ENCODE results near the gene SLC22A1. TPM values are rescaled to one million over a fixed set of nuclear protein-coding genes. Genes with fewer than 3 reads are reported as not detected.
A peak's percentile ranks its signal among the peaks of the same experiment; 100 is the strongest.

The SLC22A1 gene
- total RNA-seq, 5 donors from 2014 or later (not counting 1 experiment from before 2014, with no cell fraction given) = 1.0 to 2.7 (median 2.3) TPM

GRCh38 chr6:160085713-160086505, 35.7 kb upstream of the SLC22A1 start:
- CTCF ChIA-PET = interaction anchor here (0.6 to 1.1 kb wide), 2 partner anchors 19 to 44 kb away, joined by 3 read pairs; no protein-coding TSS in a partner anchor
- Histone ChIP-seq H3K4me3 (ENCODE audit: control insufficient read depth in 1 of 2, extremely low read depth in 1 of 2, low read length in 1 of 2) (no peak overlapping the region), H3K36me3 (ENCODE audit: control insufficient read depth in 2 of 2, extremely low read depth in 1 of 2, insufficient read depth in 1 of 2, low read length in 1 of 2) (peaks cover 28 to 88% of the 10 kb centered on the region in 2 donors), H3K9me3 (no peaks in the 10 kb centered on the region), H3K27me3 (replicated peaks in 1 of 2; ENCODE audit: control insufficient read depth in 2 of 2, extremely low read depth in 1 of 2, insufficient read depth in 2 of 2, low read length in 1 of 2) (no peaks in the 10 kb centered on the region), H3K27ac (ENCODE audit: low read length) (no peak overlapping the region), H3K4me1 (ENCODE audit: control insufficient read depth in 1 of 2, extremely low read depth in 1 of 2, insufficient read depth in 2 of 2, low read length in 2 of 2) (no peaks in the 10 kb centered on the region)
- Mint-ChIP-seq H3K27me3 (no peaks in the 10 kb centered on the region), H3K36me3 (peaks cover 76% of the 10 kb centered on the region), H3K27ac (peak overlapping the region in 1 of 2 donors; percentile 8), H3K4me3 (no peak overlapping the region), H3K9me3 (no peaks in the 10 kb centered on the region), H3K4me1 (peaks cover 0 to 8% (median 2%) of the 10 kb centered on the region in 3 donors)
- ATAC-seq (replicated peaks in 1 of 4) = no peak
- no peak for DNase-seq
- POLR2A ChIA-PET = no interaction called here
- 100% methylated on average over 4 of the region's 15 CpGs for WGBS (ENCODE audit: insufficient coverage)

GRCh38 chr6:160086754-160087153, 34.9 kb upstream of the SLC22A1 start:
- Histone ChIP-seq H3K9me3 (no peaks in the 10 kb centered on the region), H3K27me3 (replicated peaks in 1 of 2; ENCODE audit: control insufficient read depth in 2 of 2, extremely low read depth in 1 of 2, insufficient read depth in 2 of 2, low read length in 1 of 2) (no peaks in the 10 kb centered on the region), H3K4me1 (ENCODE audit: control insufficient read depth in 1 of 2, extremely low read depth in 1 of 2, insufficient read depth in 2 of 2, low read length in 2 of 2) (no peaks in the 10 kb centered on the region), H3K36me3 (ENCODE audit: control insufficient read depth in 2 of 2, extremely low read depth in 1 of 2, insufficient read depth in 1 of 2, low read length in 1 of 2) (peaks cover 30 to 87% of the 10 kb centered on the region in 2 donors), H3K27ac (ENCODE audit: low read length) (no peak overlapping the region), H3K4me3 (ENCODE audit: control insufficient read depth in 1 of 2, extremely low read depth in 1 of 2, low read length in 1 of 2) (no peak overlapping the region)
- peaks cover 74% of the 10 kb centered on the region for H3K36me3 Mint-ChIP-seq
- no peaks in the 10 kb centered on the region for H3K9me3 Mint-ChIP-seq
- no peak overlapping the region for H3K4me3 Mint-ChIP-seq
- peaks cover 0 to 8% (median 2%) of the 10 kb centered on the region in 3 donors for H3K4me1 Mint-ChIP-seq
- no peaks in the 10 kb centered on the region for H3K27me3 Mint-ChIP-seq
- H3K27ac Mint-ChIP-seq = no peak overlapping the region
- no peak for ATAC-seq (replicated peaks in 1 of 4)
- CTCF ChIA-PET = interaction anchor here in 1 of 2 donors (1.1 kb wide), 1 partner anchor 18 kb away, joined by 3 read pairs; no protein-coding TSS in a partner anchor
- 90% methylated on average over 8 of the region's 8 CpGs for WGBS (ENCODE audit: insufficient coverage)
- POLR2A ChIA-PET = no interaction called here
- DNase-seq = no peak

DNA sequence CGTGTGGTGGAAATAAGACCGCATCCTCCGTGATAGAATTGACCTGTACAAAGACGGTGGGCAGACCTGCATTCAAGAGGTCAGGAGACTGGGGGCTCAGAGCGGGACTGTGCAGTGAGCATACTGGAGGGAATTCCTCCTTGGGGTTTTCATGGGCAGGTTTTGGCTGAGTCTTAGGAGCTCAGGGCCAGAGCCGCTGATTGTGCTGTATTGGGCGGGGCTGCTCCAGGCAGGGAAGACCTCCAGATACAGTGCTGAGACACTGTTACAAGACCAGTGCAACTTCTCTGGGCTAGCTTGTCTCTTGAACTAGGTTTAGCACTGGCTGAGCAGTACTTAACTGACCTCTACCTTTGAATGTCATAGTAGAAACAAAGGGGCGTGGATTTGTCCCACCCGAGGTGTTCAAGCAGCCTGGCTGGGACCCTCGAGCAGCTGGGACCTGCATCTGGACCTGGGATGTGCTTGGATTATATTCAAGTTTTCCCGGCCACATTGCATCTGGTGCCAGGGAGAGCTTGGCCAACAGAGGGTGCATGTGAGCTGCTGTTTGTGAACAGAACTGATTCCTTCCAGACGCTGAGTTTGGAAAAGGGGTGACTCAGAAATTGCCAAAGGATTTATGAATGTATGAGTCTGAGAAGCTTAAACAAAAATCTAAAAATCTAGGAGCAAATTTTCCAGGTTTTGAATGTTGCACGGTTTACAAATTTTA, 33.4 kb upstream of the SLC22A1 start:
- WGBS (ENCODE audit: insufficient coverage) = 93% methylated on average over 7 of the region's 13 CpGs
- POLR2A ChIA-PET = no interaction called here
- peaks cover 74% of the 10 kb centered on the region for H3K36me3 Mint-ChIP-seq

DNA sequence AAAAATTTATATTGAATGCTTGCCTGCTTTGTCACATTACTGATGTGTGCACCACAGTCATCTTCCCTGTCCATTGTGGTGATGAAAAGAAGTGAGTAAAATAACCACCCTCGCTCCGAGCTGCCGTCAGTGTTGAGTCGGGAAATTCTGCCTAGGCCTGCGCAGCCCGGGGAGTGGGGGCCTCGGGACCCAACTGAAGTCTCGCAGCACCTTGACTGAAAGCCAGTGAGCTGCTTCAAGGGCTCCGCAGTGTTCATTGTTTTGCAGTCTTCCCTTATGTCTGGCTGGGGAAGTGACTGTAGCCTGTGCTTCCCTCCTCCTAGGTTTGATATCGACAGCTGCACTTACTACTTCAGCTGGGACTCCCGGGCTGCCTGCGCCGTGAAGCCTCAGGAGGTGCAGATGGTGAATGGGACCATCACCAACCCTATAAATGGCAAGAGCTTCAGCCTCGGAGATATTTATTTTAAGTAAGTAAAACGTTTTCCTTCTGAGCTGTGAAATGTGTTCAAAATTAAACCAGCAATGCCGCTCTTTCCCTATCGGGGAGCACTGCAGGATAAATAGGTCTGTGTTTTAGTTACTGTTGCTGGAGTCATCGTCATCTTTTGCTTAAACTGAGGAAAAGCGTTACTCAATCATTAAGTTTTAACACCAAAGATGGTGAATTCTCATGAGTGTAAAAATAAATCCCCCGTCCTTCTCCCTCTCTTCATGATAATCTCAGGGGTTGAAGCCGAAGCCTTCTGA, 32.7 kb upstream of the SLC22A1 start:
- no peak overlapping the region for H3K27ac ChIP-seq (ENCODE audit: low read length)
- DNase-seq = no peak
- H3K9me3 ChIP-seq = no peaks in the 10 kb centered on the region
- no peak for ATAC-seq (replicated peaks in 1 of 4)
- H3K9me3 Mint-ChIP-seq = no peaks in the 10 kb centered on the region
- no peaks in the 10 kb centered on the region for H3K27me3 ChIP-seq (replicated peaks in 1 of 2; ENCODE audit: control insufficient read depth in 2 of 2, extremely low read depth in 1 of 2, insufficient read depth in 2 of 2, low read length in 1 of 2)
- H3K4me1 Mint-ChIP-seq = peaks cover 0 to 8% (median 2%) of the 10 kb centered on the region in 3 donors
- H3K36me3 Mint-ChIP-seq = peaks cover 76% of the 10 kb centered on the region
- no peaks in the 10 kb centered on the region for H3K27me3 Mint-ChIP-seq
- no peaks in the 10 kb centered on the region for H3K4me1 ChIP-seq (ENCODE audit: control insufficient read depth in 1 of 2, extremely low read depth in 1 of 2, insufficient read depth in 2 of 2, low read length in 2 of 2)
- WGBS (ENCODE audit: insufficient coverage) = 100% methylated on average over 7 of the region's 21 CpGs
- H3K36me3 ChIP-seq (ENCODE audit: control insufficient read depth in 2 of 2, extremely low read depth in 1 of 2, insufficient read depth in 1 of 2, low read length in 1 of 2) = peaks cover 36 to 94% of the 10 kb centered on the region in 2 donors
- ChIA-PET CTCF (no interaction called here), POLR2A (no interaction called here)
- H3K4me3 Mint-ChIP-seq = no peak overlapping the region
- H3K27ac Mint-ChIP-seq = no peak overlapping the region
- no peak overlapping the region for H3K4me3 ChIP-seq (ENCODE audit: control insufficient read depth in 1 of 2, extremely low read depth in 1 of 2, low read length in 1 of 2)

More for the DNA sequence above, 33.4 kb upstream of the SLC22A1 start:
- Histone ChIP-seq H3K9me3 (no peaks in the 10 kb centered on the region), H3K27me3 (replicated peaks in 1 of 2; ENCODE audit: control insufficient read depth in 2 of 2, extremely low read depth in 1 of 2, insufficient read depth in 2 of 2, low read length in 1 of 2) (no peaks in the 10 kb centered on the region), H3K4me1 (ENCODE audit: control insufficient read depth in 1 of 2, extremely low read depth in 1 of 2, insufficient read depth in 2 of 2, low read length in 2 of 2) (no peaks in the 10 kb centered on the region), H3K4me3 (ENCODE audit: control insufficient read depth in 1 of 2, extremely low read depth in 1 of 2, low read length in 1 of 2) (no peak overlapping the region), H3K36me3 (ENCODE audit: control insufficient read depth in 2 of 2, extremely low read depth in 1 of 2, insufficient read depth in 1 of 2, low read length in 1 of 2) (peaks cover 36 to 91% of the 10 kb centered on the region in 2 donors), H3K27ac (ENCODE audit: low read length) (no peak overlapping the region)
- DNase-seq (peak in 2 of 35 experiments; percentile 6 to 14), ATAC-seq (replicated peaks in 1 of 4) (no peak)
- Mint-ChIP-seq H3K9me3 (no peaks in the 10 kb centered on the region), H3K27ac (no peak overlapping the region), H3K27me3 (no peaks in the 10 kb centered on the region), H3K4me1 (peaks cover 0 to 8% (median 2%) of the 10 kb centered on the region in 3 donors), H3K4me3 (no peak overlapping the region)
- CTCF ChIA-PET = no interaction called here

DNA sequence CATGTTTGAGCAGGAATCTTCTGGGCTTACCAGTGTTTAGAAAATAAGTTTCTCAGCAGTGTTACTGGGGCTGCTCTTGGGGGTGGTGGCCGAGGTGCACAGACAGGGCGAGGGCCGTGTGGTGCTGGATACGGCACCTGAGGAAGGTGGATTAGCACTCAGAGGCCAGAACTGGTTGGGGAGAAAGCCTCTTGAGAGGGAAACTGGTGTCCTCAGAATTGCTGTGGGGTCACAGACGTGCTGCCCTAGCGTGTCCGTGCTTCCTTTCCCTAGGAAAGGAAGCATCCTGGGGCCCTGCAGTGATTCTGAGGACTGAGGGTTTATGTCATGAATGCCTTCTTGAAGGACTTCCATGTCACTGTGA, 32.1 kb upstream of the SLC22A1 start:
- Histone ChIP-seq H3K27ac (ENCODE audit: low read length) (no peak overlapping the region), H3K27me3 (replicated peaks in 1 of 2; ENCODE audit: control insufficient read depth in 2 of 2, extremely low read depth in 1 of 2, insufficient read depth in 2 of 2, low read length in 1 of 2) (no peaks in the 10 kb centered on the region), H3K4me1 (ENCODE audit: control insufficient read depth in 1 of 2, extremely low read depth in 1 of 2, insufficient read depth in 2 of 2, low read length in 2 of 2) (no peaks in the 10 kb centered on the region), H3K9me3 (no peaks in the 10 kb centered on the region), H3K4me3 (ENCODE audit: control insufficient read depth in 1 of 2, extremely low read depth in 1 of 2, low read length in 1 of 2) (no peak overlapping the region), H3K36me3 (ENCODE audit: control insufficient read depth in 2 of 2, extremely low read depth in 1 of 2, insufficient read depth in 1 of 2, low read length in 1 of 2) (peaks cover 30 to 93% of the 10 kb centered on the region in 2 donors)
- no peak for DNase-seq
- POLR2A ChIA-PET = no interaction called here
- WGBS (ENCODE audit: insufficient coverage) = 100% methylated on average over 5 of the region's 7 CpGs
- Mint-ChIP-seq H3K9me3 (no peaks in the 10 kb centered on the region), H3K27ac (no peak overlapping the region), H3K27me3 (no peaks in the 10 kb centered on the region), H3K4me3 (no peak overlapping the region), H3K36me3 (peaks cover 76% of the 10 kb centered on the region), H3K4me1 (peaks cover 0 to 8% (median 2%) of the 10 kb centered on the region in 3 donors)
- no peak for ATAC-seq (replicated peaks in 1 of 4)
- CTCF ChIA-PET = no interaction called here
